ENCODE results near the gene MAPK1.

DNA sequence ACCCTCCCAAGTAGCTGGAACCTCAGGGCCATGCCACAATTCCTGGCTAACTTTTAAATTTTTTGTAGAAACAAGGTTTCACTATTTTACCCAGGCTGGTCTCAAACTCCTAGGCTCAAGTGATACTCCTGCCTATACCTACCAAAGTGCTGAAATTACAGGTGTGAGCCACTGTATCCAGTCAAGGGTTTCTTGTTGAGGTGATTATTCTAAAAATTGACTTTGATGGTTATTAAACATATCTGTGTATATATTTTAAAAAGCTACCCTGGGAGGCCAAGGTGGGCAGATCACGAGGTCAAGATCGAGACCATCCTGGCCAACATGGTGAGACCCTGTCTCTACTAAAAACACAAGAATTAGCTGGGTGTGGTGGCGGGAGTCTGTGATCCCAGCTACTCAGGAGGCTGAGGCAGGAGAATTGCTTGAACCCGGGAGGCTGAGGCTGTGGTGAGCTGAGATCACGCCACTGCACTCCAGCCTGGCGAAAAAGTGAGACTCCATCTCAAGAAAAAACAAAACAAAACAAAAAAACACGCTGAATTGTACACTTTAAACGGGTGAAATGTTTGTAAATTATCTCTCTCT lies 27.1 kb downstream of the MAPK1 start:
- TF ChIP-seq, protein P1, sequence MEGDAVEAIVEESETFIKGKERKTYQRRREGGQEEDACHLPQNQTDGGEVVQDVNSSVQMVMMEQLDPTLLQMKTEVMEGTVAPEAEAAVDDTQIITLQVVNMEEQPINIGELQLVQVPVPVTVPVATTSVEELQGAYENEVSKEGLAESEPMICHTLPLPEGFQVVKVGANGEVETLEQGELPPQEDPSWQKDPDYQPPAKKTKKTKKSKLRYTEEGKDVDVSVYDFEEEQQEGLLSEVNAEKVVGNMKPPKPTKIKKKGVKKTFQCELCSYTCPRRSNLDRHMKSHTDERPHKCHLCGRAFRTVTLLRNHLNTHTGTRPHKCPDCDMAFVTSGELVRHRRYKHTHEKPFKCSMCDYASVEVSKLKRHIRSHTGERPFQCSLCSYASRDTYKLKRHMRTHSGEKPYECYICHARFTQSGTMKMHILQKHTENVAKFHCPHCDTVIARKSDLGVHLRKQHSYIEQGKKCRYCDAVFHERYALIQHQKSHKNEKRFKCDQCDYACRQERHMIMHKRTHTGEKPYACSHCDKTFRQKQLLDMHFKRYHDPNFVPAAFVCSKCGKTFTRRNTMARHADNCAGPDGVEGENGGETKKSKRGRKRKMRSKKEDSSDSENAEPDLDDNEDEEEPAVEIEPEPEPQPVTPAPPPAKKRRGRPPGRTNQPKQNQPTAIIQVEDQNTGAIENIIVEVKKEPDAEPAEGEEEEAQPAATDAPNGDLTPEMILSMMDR (IDR thresholded peaks at IDR 0.05; ENCODE audit: low read depth, low read length) = no peak
- no peak for TF ChIP-seq EZH2phosphoT487 (IDR thresholded peaks at IDR 0.05; ENCODE audit: low read depth)
